AG09309 (cell line): Measurements from ENCODE around the gene BCL11A.

Source experiments
- DNase-seq: peaks from one replicate; pipeline ENCODE4 v3.0.0-alpha.2; 2010; ENCODE audit warnings: low read depth
- H3K4me3 ChIP-seq: 2 replicates; pipeline ENCODE4 v1.5.1; 2011; ENCODE audit warnings: mild to moderate bottlenecking, low read depth, low read length, moderate library complexity; ENCODE audit not compliant: control insufficient read depth
- CTCF ChIP-seq: IDR thresholded peaks from 2 replicates; pipeline ENCODE4 v1.5.1; 2011; ENCODE audit warnings: mild to moderate bottlenecking, low read depth, low read length, inconsistent platforms; ENCODE audit not compliant: insufficient read depth, control insufficient read depth; ENCODE audit errors: missing control alignments

Gene BCL11A

GRCh38 chr2:60524874-60525273 is 28.6 kb downstream of the BCL11A start:
- DNase-seq: no peak
- no peak overlapping the region for H3K4me3 ChIP-seq
- TF ChIP-seq CTCF: no peak

GRCh38 chr2:60523963-60524362 is 29.5 kb downstream of the BCL11A start:
- DNase-seq: no peak
- no peak for TF ChIP-seq CTCF
- H3K4me3 ChIP-seq: no peak overlapping the region

- no peak for DNase-seq
- TF ChIP-seq CTCF: no peak
- H3K4me3 ChIP-seq: no peak overlapping the region
Observed at GRCh38 chr2:60522462-60522861, 31.0 kb downstream of the BCL11A start.

- no peak for TF ChIP-seq CTCF
- DNase-seq: no peak
Observed at GRCh38 chr2:60521626-60522025, 31.8 kb downstream of the BCL11A start.

GRCh38 chr2:60520917-60521539 is 32.4 kb downstream of the BCL11A start:
- H3K4me3 ChIP-seq: no peak overlapping the region
- no peak for DNase-seq
- TF ChIP-seq CTCF: no peak

More at GRCh38 chr2:60521626-60522025, 31.8 kb downstream of the BCL11A start:
- H3K4me3 ChIP-seq: no peak overlapping the region

- TF ChIP-seq CTCF: no peak
- no peak overlapping the region for H3K4me3 ChIP-seq
- no peak for DNase-seq
Observed at GRCh38 chr2:60520151-60520876, 33.1 kb downstream of the BCL11A start.
